Endodermal cell (in vitro differentiated cells): ENCODE data around the gene GPA33. TPM values are rescaled to one million over a fixed set of nuclear protein-coding genes. Genes with fewer than 3 reads are reported as not detected.

Experiments
- DNase-seq: peaks from one replicate; pipeline ENCODE4 v3.0.0-alpha.2; 2017
- H3K27ac ChIP-seq: 2 replicates; pipeline ENCODE4 v1.5.1; 2013; ENCODE audit warnings: mild to moderate bottlenecking, low read depth, low read length, moderate library complexity
- H3K27me3 ChIP-seq: 2 replicates; pipeline ENCODE4 v1.6.1; 2013; ENCODE audit warnings: mild to moderate bottlenecking, low read length, moderate library complexity; ENCODE audit not compliant: insufficient read depth, control insufficient read depth, poor library complexity, severe bottlenecking
- H3K36me3 ChIP-seq: 2 replicates; pipeline ENCODE4 v1.7.0; 2013; ENCODE audit warnings: mild to moderate bottlenecking, low read length, moderate library complexity; ENCODE audit not compliant: control insufficient read depth, insufficient read depth
- H3K4me1 ChIP-seq: one replicate; pipeline ENCODE4 v1.7.0; 2013; ENCODE audit warnings: low read length; ENCODE audit not compliant: control insufficient read depth, insufficient read depth
- H3K4me3 ChIP-seq: 2 replicates; pipeline ENCODE4 v1.5.1; 2013; ENCODE audit warnings: mild to moderate bottlenecking, low read length, moderate library complexity
- H3K9ac ChIP-seq: 2 replicates; pipeline ENCODE4 v1.6.1; 2013; ENCODE audit warnings: mild to moderate bottlenecking, low read length, moderate library complexity; ENCODE audit not compliant: poor library complexity, severe bottlenecking; ENCODE audit errors: extremely low read depth
- H3K9me3 ChIP-seq: 2 replicates; pipeline ENCODE4 v1.6.1; 2013; ENCODE audit warnings: mild to moderate bottlenecking, low read length, moderate library complexity; ENCODE audit not compliant: control insufficient read depth
- H3K27ac Mint-ChIP-seq: 2 replicates; pipeline ENCODE4 v1.8.0; 2020; ENCODE audit warnings: mixed read lengths
- H3K27me3 Mint-ChIP-seq: 2 replicates; pipeline ENCODE4 v1.8.0; 2021; ENCODE audit warnings: mild to moderate bottlenecking, mixed read lengths; ENCODE audit not compliant: insufficient read depth
- H3K36me3 Mint-ChIP-seq: 2 replicates; pipeline ENCODE4 v1.8.0; 2020; ENCODE audit warnings: low read depth, mixed read lengths
- H3K4me1 Mint-ChIP-seq: 2 replicates; pipeline ENCODE4 v1.8.0; 2020; ENCODE audit warnings: mixed read lengths
- H3K4me3 Mint-ChIP-seq: 2 replicates; pipeline ENCODE4 v1.8.0; 2020; ENCODE audit warnings: mild to moderate bottlenecking, moderate library complexity, mixed read lengths
- H3K9me3 Mint-ChIP-seq: 2 replicates; pipeline ENCODE4 v1.8.0; 2020; ENCODE audit warnings: mild to moderate bottlenecking, mixed read lengths
- WGBS, 2 experiments: methylation state at CpG; one replicate each; pipeline versions ENCODE4 v1.1.5 to v1.1.7; 2013; ENCODE audit warnings: missing lambda C conversion rate in 2 of 2, mixed read lengths in 1 of 2; ENCODE audit not compliant: insufficient coverage in 1 of 2, insufficient read length in 1 of 2; 5-methylcytosine and 5-hydroxymethylcytosine counted together
- total RNA-seq, 2 donors: library from RNA; stranded (reverse); fragmentation: NEBNext Ultra II Directional in 1 of 2; extraction: Animal tissue kit (Norgen Biotek cat#: 25700) in 1 of 2; gene quantifications; 2 replicates in 1 of 2; 3 replicates in 1 of 2; pipeline ENCODE4 v1.2.1, GENCODE V29; 2021
- TF ChIP-seq, protein P1 (sequence below): fragments of 200-600 bp; sonication (generic); conservative IDR thresholded peaks from 2 replicates; pipeline ENCODE4 v1.5.0; 2021; ENCODE audit warnings: antibody characterized with exemption, mild to moderate bottlenecking

Gene GPA33
- total RNA-seq, 2 donors from 2014 or later = 0.37 to 1.5 TPM

DNA sequence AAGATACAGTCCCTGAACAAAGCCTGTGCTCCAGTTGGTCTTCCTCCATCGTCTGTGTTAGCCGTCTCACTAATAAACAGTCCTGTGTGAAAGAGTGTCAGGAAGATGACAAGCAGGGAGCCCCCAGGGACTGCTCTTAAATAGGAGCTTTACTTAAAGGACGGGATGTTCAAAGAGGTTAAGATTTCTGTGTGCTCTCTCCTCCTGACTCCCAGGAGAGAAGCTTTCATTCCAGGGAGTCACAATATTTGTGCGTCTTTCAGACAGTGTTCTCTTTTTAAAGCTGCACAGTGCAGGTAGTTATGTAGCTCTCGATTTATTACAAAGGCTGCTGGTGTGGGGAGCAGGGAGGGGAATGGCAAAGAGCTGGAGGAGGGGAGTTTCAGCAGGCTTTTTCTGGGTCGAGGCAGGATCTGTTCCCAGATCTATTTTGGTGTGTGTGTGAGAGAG, 47.2 kb upstream of the GPA33 start:
- Mint-ChIP-seq H3K4me3 (no peak overlapping the region), H3K27me3 (peaks cover 3% of the 10 kb centered on the region), H3K27ac (no peak overlapping the region), H3K36me3 (no peaks in the 10 kb centered on the region), H3K4me1 (peaks cover 38% of the 10 kb centered on the region), H3K9me3 (peaks cover 10% of the 10 kb centered on the region)
- Histone ChIP-seq H3K27me3 (no peaks in the 10 kb centered on the region), H3K4me3 (no peak overlapping the region), H3K9ac (no peak overlapping the region), H3K4me1 (peaks cover 2% of the 10 kb centered on the region), H3K27ac (peak overlapping the region; percentile 91), H3K36me3 (no peaks in the 10 kb centered on the region), H3K9me3 (peaks cover 11% of the 10 kb centered on the region)
- no peak for DNase-seq
- 61 to 84% methylated on average over 5 to 6 of the region's 6 CpGs for WGBS, 2 experiments
- TF ChIP-seq, protein P1, sequence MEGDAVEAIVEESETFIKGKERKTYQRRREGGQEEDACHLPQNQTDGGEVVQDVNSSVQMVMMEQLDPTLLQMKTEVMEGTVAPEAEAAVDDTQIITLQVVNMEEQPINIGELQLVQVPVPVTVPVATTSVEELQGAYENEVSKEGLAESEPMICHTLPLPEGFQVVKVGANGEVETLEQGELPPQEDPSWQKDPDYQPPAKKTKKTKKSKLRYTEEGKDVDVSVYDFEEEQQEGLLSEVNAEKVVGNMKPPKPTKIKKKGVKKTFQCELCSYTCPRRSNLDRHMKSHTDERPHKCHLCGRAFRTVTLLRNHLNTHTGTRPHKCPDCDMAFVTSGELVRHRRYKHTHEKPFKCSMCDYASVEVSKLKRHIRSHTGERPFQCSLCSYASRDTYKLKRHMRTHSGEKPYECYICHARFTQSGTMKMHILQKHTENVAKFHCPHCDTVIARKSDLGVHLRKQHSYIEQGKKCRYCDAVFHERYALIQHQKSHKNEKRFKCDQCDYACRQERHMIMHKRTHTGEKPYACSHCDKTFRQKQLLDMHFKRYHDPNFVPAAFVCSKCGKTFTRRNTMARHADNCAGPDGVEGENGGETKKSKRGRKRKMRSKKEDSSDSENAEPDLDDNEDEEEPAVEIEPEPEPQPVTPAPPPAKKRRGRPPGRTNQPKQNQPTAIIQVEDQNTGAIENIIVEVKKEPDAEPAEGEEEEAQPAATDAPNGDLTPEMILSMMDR = no peak

DNA sequence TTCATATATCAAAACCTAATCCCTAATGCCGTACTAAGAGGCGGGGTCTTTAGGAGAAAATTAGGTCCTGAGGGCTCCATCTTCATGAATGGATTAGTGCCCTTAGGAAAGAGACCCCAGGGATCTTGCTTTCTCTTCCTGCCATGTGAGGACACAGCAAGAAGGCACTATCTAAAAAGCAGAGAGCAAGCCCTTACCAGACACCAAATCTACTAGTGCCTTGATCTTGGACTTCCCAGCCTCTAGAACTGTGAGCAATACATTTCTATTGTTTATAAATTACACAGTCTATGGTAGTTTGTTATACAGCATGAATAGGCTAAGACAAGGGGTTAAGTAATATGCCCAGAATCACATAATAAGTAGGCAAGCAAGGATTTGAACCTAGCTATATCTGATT, 46.6 kb upstream of the GPA33 start:
- peak overlapping the region; percentile 91 for H3K27ac ChIP-seq
- H3K4me3 ChIP-seq = no peak overlapping the region
- H3K9me3 Mint-ChIP-seq = peaks cover 6% of the 10 kb centered on the region
- H3K36me3 ChIP-seq = no peaks in the 10 kb centered on the region
- H3K4me3 Mint-ChIP-seq = no peak overlapping the region
- 94% methylated on average over 2 of the region's 2 CpGs; no CpG with 5 or more reads in 1 of the 2 experiments for WGBS, 2 experiments
- H3K9me3 ChIP-seq = peaks cover 11% of the 10 kb centered on the region
- no peak for DNase-seq
- no peak overlapping the region for H3K9ac ChIP-seq
- no peak overlapping the region for H3K27ac Mint-ChIP-seq
- H3K36me3 Mint-ChIP-seq = no peaks in the 10 kb centered on the region
- H3K27me3 Mint-ChIP-seq = peaks cover 3% of the 10 kb centered on the region
- H3K4me1 ChIP-seq = peaks cover 2% of the 10 kb centered on the region
- TF ChIP-seq, protein P1 = no peak
- no peaks in the 10 kb centered on the region for H3K27me3 ChIP-seq
- H3K4me1 Mint-ChIP-seq = peaks cover 40% of the 10 kb centered on the region

DNA sequence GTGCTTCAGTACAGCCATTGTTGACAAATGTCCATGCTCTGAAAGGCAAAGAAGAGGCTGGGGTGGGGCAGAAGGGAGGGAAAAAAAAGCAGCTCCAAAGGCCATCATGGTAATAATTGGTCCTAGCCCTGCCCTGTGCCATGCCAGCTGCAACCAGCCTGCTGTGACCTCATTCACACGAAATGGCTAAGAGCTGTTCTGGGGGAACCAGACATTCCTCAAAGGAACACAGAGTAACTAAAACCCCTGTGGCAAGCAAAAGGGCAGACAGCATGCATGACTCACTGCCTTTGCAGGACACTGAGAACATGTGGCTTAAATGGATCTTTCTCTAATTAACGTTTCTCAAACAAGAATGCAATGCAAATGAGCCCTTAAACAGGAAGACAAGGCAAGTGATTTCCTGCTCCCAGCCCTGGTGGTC, 46.0 kb upstream of the GPA33 start:
- no peak overlapping the region for H3K9ac ChIP-seq
- H3K27ac ChIP-seq = peak overlapping the region; percentile 91
- Mint-ChIP-seq H3K27me3 (peaks cover 3% of the 10 kb centered on the region), H3K36me3 (no peaks in the 10 kb centered on the region), H3K9me3 (peaks cover 3% of the 10 kb centered on the region), H3K27ac (peak overlapping the region; percentile 37), H3K4me3 (no peak overlapping the region), H3K4me1 (peaks cover 40% of the 10 kb centered on the region)
- no peaks in the 10 kb centered on the region for H3K27me3 ChIP-seq
- no peak overlapping the region for H3K4me3 ChIP-seq
- no peaks in the 10 kb centered on the region for H3K36me3 ChIP-seq
- DNase-seq = no peak
- peaks cover 11% of the 10 kb centered on the region for H3K9me3 ChIP-seq
- peaks cover 2% of the 10 kb centered on the region for H3K4me1 ChIP-seq
- TF ChIP-seq, protein P1 = no peak
- 38 to 41% methylated on average over 2 of the region's 2 CpGs for WGBS, 2 experiments
